GM12878 (cell line): ENCODE data around the gene EPN1. TPM values are rescaled to one million over a fixed set of nuclear protein-coding genes. Genes with fewer than 3 reads are reported as not detected.

Source experiments
- ATAC-seq: fragments of 200-7000 bp; cut with Tn5 transposase; 3 replicates; pipeline ENCODE4 v1.9.1; 2020; ENCODE audit warnings: mild to moderate bottlenecking, moderate library complexity
- BruUV-seq: library from RNA; stranded (reverse); fragments of 400-500 nt; replicated peaks from 2 replicates; lab custom pipeline; 2021; lab: Mats Ljungman, UMichigan
- CTCF ChIA-PET: fragments of 300-600 bp; sonication (Branson Sonifier 250); formaldehyde crosslinking; extraction: SDS; loops from one replicate; lab custom pipeline; 2021; ENCODE audit warnings: inconsistent platforms; lab: Yijun Ruan, JAX
- POLR2A ChIA-PET: fragments of 350-600 bp; formaldehyde crosslinking; extraction: SDS; loops from one replicate; lab custom pipeline; 2021; ENCODE audit warnings: inconsistent platforms; lab: Charles Lee
- RAD21 ChIA-PET: fragments of 300-600 bp; sonication (Branson Sonifier 250); formaldehyde crosslinking; loops from one replicate; lab custom pipeline; 2023; ENCODE audit warnings: antibody characterized with exemption; ENCODE audit not compliant: unreplicated experiment; lab: Charles Lee
- SMC1A ChIA-PET: fragments of 300-600 bp; sonication (Branson Sonifier 250); formaldehyde crosslinking; loops from one replicate; lab custom pipeline; 2023; ENCODE audit not compliant: unreplicated experiment, uncharacterized antibody; lab: Charles Lee
- DNase-seq: peaks from one replicate; pipeline ENCODE4 v3.0.0-alpha.2; 2011; ENCODE audit warnings: low read depth, low spot score
- FAIRE-seq: peaks from 3 replicates; lab custom pipeline; 2011; peaks lifted over from hg19 to GRCh38; lab: Jason Lieb, UNC
- H2AFZ ChIP-seq: 2 replicates; pipeline ENCODE4 v1.6.0; 2011; ENCODE audit warnings: low read depth, low read length, control low read depth; ENCODE audit not compliant: control insufficient read depth
- H3K27ac ChIP-seq: 2 replicates; pipeline ENCODE4 v1.5.1; 2011; ENCODE audit warnings: control low read depth; ENCODE audit not compliant: control insufficient read depth, insufficient read depth
- H3K27me3 ChIP-seq, 2 experiments: replicated peaks in 1 of 2; 2 replicates each; pipeline versions ENCODE4 v1.6.0 to v1.6.1; 2011; ENCODE audit warnings: low read length in 1 of 2; ENCODE audit not compliant: control insufficient read depth in 2 of 2, insufficient read depth in 2 of 2
- H3K36me3 ChIP-seq, 2 experiments: 2 replicates each; pipeline ENCODE4 v1.5.1; 2011; ENCODE audit warnings: low read length in 1 of 2; ENCODE audit not compliant: control insufficient read depth in 2 of 2, insufficient read depth in 2 of 2
- H3K4me1 ChIP-seq: 2 replicates; pipeline ENCODE4 v1.6.1; 2011; ENCODE audit warnings: mild to moderate bottlenecking, low read length, moderate library complexity, mixed read lengths; ENCODE audit not compliant: control insufficient read depth, insufficient read depth
- H3K4me2 ChIP-seq: 2 replicates; pipeline ENCODE4 v1.6.0; 2011; ENCODE audit warnings: control low read depth; ENCODE audit not compliant: control insufficient read depth, insufficient read depth
- H3K4me3 ChIP-seq: fragments of 200-600 bp; sonication (generic); 2 replicates; pipeline ENCODE4 v1.5.1; 2016
- H3K79me2 ChIP-seq: 2 replicates; pipeline ENCODE4 v1.6.0; 2011; ENCODE audit warnings: low read length; ENCODE audit not compliant: control insufficient read depth, insufficient read depth
- H3K9ac ChIP-seq: 2 replicates; pipeline ENCODE4 v1.8.0; 2011; ENCODE audit warnings: low read length, control low read depth, mixed read lengths; ENCODE audit not compliant: control insufficient read depth, insufficient read depth
- H3K9me3 ChIP-seq: replicated peaks from 3 replicates; pipeline ENCODE4 v1.5.1; 2011; ENCODE audit warnings: mild to moderate bottlenecking, low read length; ENCODE audit not compliant: control insufficient read depth, insufficient read depth
- H4K20me1 ChIP-seq: 2 replicates; pipeline ENCODE4 v1.6.0; 2011; ENCODE audit not compliant: control insufficient read depth, insufficient read depth
- CREM ChIP-seq: IDR thresholded peaks from 2 replicates; pipeline ENCODE4 v1.6.1; 2014; ENCODE audit warnings: antibody characterized with exemption, low read depth
- MEF2A ChIP-seq: IDR thresholded peaks from 2 replicates; pipeline ENCODE4 v1.6.1; 2011; ENCODE audit warnings: low read depth, mild to moderate bottlenecking, low read length, moderate library complexity; ENCODE audit not compliant: insufficient read depth
- MTA3 ChIP-seq: IDR thresholded peaks from 2 replicates; pipeline ENCODE4 v1.6.1; 2012; ENCODE audit warnings: low read length, inconsistent platforms, borderline replicate concordance
- NFXL1 ChIP-seq: fragments of 450-650 bp; IDR thresholded peaks from 2 replicates; pipeline ENCODE4 v1.6.1; 2017; ENCODE audit warnings: antibody characterized with exemption, mild to moderate bottlenecking, borderline replicate concordance
- POLR2A ChIP-seq: IDR thresholded peaks from 2 replicates; pipeline ENCODE4 v1.6.1; 2011; ENCODE audit warnings: low read depth, mild to moderate bottlenecking, low read length
- POU2F2 ChIP-seq: IDR thresholded peaks from 3 replicates; pipeline ENCODE4 v1.6.1; 2011; ENCODE audit warnings: low read depth, mild to moderate bottlenecking, low read length, borderline replicate concordance
- SMAD1 ChIP-seq: fragments of 450-650 bp; IDR thresholded peaks from 2 replicates; pipeline ENCODE4 v1.6.1; 2018; ENCODE audit warnings: mild to moderate bottlenecking, low read depth; ENCODE audit not compliant: partially characterized antibody
- TCF3 ChIP-seq: IDR thresholded peaks from 2 replicates; pipeline ENCODE4 v1.6.1; 2012; ENCODE audit warnings: low read depth, mild to moderate bottlenecking, low read length, borderline replicate concordance; ENCODE audit not compliant: insufficient read depth
- WGBS: methylation state at CpG from one replicate; pipeline ENCODE4 v1.1.6; 2016; ENCODE audit warnings: low lambda C conversion rate; ENCODE audit not compliant: insufficient replicate concordance, insufficient coverage; ENCODE audit errors: missing lambda C conversion rate; 5-methylcytosine and 5-hydroxymethylcytosine counted together
- in situ Hi-C: fragments of 300-500 bp; cut with MboI; formaldehyde crosslinking; loops from 9 replicates; pipeline ENCODE4 v1.14.3; 2018; ENCODE audit warnings: mixed read lengths
- intact Hi-C: fragments of 100-400 bp; cut with micrococcal nuclease; formaldehyde crosslinking; loops from one replicate; pipeline ENCODE4 v1.14.2; 2022; ENCODE audit not compliant: unreplicated experiment
- polyA plus RNA-seq, 11 experiments: library from polyadenylated mRNA; depleted of rRNA in 4 of 11; unstranded in 6 of 11; stranded (reverse) in 5 of 11; fragments of >200 nt; fragmentation: Nextera tagmentation in 4 of 11; fragmentation: Illumina TruSeq in 1 of 11; extraction: Ambion mirVana in 4 of 11; extraction: Trizol in 1 of 11; gene quantifications; 1 replicate in 1 of 11; 2 replicates in 10 of 11; pipeline versions ENCODE4 v1.2.1 to v1.2.3, GENCODE V29; 2011 to 2016; ENCODE audit warnings: inconsistent platforms in 2 of 11, missing spikeins in 2 of 11, low read depth in 1 of 11
- total RNA-seq, 4 experiments: library from RNA; depleted of rRNA in 3 of 4; stranded (reverse); fragments of >200 nt in 3 of 4; fragmentation: Illumina TruSeq in 1 of 4; extraction: Trizol in 1 of 4; gene quantifications; 2 replicates each; pipeline versions ENCODE4 v1.2.1 to v1.2.3, GENCODE V29; 2013 to 2021
- TF ChIP-seq, protein P1 (sequence below): IDR thresholded peaks from 2 replicates; pipeline ENCODE4 v1.6.1; 2011; ENCODE audit warnings: low read depth, low read length, improper control_type of control experiment, borderline replicate concordance

The EPN1 gene
- total and polyA plus RNA-seq, 10 of the 15 experiments (the other 5 are each of a cell fraction or from before 2014, with no cell fraction given): 0.11 to 88.5 (median 10.6) TPM

- CTCF ChIA-PET: no interaction called here
- H3K27me3 ChIP-seq: no peaks in the 10 kb centered on the region
- peak overlapping the region; percentile 100 for H3K4me2 ChIP-seq
- TF ChIP-seq NFXL1 (no peak), CREM (no peak), POLR2A (peak; percentile 30; the same call in 1 of the 2 replicates), SMAD1 (no peak)
- peaks cover 67% of the 10 kb centered on the region for H3K79me2 ChIP-seq
- intact Hi-C loops: loop anchor here (2.0 to 5.0 kb wide), 3 partner anchors 25 to 653 kb away; partner anchors contain the start of genes U2AF2, ZNF580 and ZNF581
- RAD21 ChIA-PET: no interaction called here
- peak overlapping the region; percentile 20; the same call in 1 of the 2 replicates for H3K9ac ChIP-seq
- DNase-seq: no peak
- peaks cover 18 to 19% of the 10 kb centered on the region in 2 experiments for H3K36me3 ChIP-seq
- POLR2A ChIA-PET: no interaction called here
- peak overlapping the region; percentile 94 for H3K27ac ChIP-seq
- H3K4me3 ChIP-seq: no peak overlapping the region
- no peaks in the 10 kb centered on the region for H3K9me3 ChIP-seq
- H4K20me1 ChIP-seq: peaks cover 7% of the 10 kb centered on the region
- H3K4me1 ChIP-seq: peaks cover 29% of the 10 kb centered on the region
- no peak for FAIRE-seq
- in situ Hi-C loops: loop anchor here (5.0 kb wide), 1 partner anchor 128 kb away; no protein-coding TSS in a partner anchor
- ATAC-seq: no peak
- BruUV-seq: no TSS peak
- SMC1A ChIA-PET: no interaction called here
- no peak overlapping the region for H2AFZ ChIP-seq
- WGBS: 70% methylated on average over 24 of the region's 24 CpGs
Measured at GRCh38 chr19:55679343-55680257, 4.6 kb downstream of the EPN1 start.

DNA sequence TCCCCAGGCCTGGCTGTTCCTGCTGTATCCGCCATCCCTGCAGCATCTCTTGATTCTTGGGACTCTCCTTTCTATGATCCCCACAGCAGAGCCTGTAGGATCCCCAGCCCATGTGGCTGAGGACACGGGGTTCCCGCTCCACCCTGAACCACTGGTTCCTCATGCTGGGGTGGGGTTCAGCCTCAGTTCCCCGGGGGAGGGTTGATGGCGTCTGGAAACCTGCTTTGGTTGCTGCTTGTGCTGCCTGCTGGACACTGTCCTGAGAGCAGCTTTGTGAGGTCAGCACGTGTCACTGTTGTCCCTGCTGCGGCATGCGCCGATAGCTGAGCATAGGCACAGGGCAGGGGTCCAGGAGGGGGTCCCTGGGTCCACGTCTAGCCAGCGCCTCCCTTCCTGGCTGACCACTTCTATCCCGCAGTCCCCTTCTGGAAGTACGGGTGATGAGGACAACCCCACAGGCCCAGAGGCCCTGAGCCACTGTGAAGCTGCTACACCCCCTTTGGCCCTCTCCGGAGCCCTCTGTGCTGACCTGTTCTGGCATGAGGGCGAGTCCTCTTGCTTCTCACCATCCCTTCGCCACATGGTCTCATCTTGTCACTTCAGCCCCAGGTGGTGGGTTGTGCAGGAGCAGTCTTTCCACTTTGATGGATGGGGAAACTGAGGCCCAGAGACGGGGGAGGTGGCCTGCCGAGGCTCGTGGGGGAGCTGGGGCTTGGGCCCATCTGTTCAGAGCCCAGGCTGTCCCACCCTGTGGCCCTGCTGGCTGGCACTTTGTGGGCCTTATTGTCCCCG is 5.5 kb downstream of the EPN1 start:
- H4K20me1 ChIP-seq: peaks cover 7% of the 10 kb centered on the region
- no peak overlapping the region for H3K4me3 ChIP-seq
- POLR2A ChIA-PET: no interaction called here
- no peak overlapping the region for H3K27ac ChIP-seq
- RAD21 ChIA-PET: no interaction called here
- peaks cover 29% of the 10 kb centered on the region for H3K4me1 ChIP-seq
- WGBS: 95% methylated on average over 20 of the region's 20 CpGs
- H3K36me3 ChIP-seq: peaks cover 20 to 26% of the 10 kb centered on the region in 2 experiments
- no TSS peak for BruUV-seq
- no peak for TF ChIP-seq MTA3
- TF ChIP-seq, protein P1, sequence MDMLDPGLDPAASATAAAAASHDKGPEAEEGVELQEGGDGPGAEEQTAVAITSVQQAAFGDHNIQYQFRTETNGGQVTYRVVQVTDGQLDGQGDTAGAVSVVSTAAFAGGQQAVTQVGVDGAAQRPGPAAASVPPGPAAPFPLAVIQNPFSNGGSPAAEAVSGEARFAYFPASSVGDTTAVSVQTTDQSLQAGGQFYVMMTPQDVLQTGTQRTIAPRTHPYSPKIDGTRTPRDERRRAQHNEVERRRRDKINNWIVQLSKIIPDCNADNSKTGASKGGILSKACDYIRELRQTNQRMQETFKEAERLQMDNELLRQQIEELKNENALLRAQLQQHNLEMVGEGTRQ: no peak
- no peak for TF ChIP-seq MEF2A
- TF ChIP-seq TCF3: no peak
- no peak for TF ChIP-seq POU2F2
- no peak for ATAC-seq
- no peaks in the 10 kb centered on the region for H3K9me3 ChIP-seq
- H3K79me2 ChIP-seq: peaks cover 61% of the 10 kb centered on the region
- peak overlapping the region; percentile 100; the same call in 1 of the 2 replicates for H3K4me2 ChIP-seq
- in situ Hi-C loops (no loop called here), intact Hi-C loops (no loop called here)
- DNase-seq: no peak
- H3K9ac ChIP-seq: no peak overlapping the region
- CTCF ChIA-PET: interaction anchor here (0.5 kb wide), 1 partner anchor 320 kb away, joined by 3 read pairs; no protein-coding TSS in a partner anchor
- no peaks in the 10 kb centered on the region for H3K27me3 ChIP-seq
- SMC1A ChIA-PET: no interaction called here
- H2AFZ ChIP-seq: no peak overlapping the region
- no peak for FAIRE-seq
